GM18520 (cell line): Measurements from ENCODE around the gene WRAP53.

Source experiments
- ATAC-seq: cut with Tn5 transposase; IDR thresholded peaks from one replicate; pipeline ENCODE4 v1.9.1; 2021; ENCODE audit not compliant: unreplicated experiment

WRAP53 gene

GRCh38 chr17:7740481-7741001 is 52.3 kb downstream of the WRAP53 start:
- no peak for ATAC-seq

GRCh38 chr17:7742729-7743128 is 54.5 kb downstream of the WRAP53 start:
- ATAC-seq: no peak

DNA sequence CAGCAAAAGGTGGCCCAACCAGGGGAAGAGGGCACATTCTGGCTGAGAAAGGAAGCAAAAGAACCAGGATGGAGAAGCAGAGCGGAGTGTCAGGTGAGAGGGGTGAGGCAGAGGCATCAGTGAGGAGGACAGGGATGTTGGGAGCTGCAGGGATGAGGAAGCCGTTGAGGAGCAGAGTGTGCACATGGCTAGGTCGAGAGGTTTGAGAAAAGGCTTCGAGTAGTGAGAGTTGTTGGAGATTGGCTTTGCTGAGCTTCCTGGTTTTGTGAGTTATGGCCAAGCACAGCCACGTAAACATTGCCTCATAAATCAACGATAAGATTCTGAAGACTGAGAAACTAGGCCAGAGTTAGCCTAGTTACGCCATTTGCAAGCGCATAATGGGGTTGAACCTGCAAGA is 56.1 kb downstream of the WRAP53 start:
- no peak for ATAC-seq

- no peak for ATAC-seq
Observed at GRCh38 chr17:7745748-7746470, 57.6 kb downstream of the WRAP53 start.

GRCh38 chr17:7747635-7748071 is 59.4 kb downstream of the WRAP53 start:
- no peak for ATAC-seq

- ATAC-seq: no peak
Observed at GRCh38 chr17:7748076-7748775, 59.9 kb downstream of the WRAP53 start.

DNA sequence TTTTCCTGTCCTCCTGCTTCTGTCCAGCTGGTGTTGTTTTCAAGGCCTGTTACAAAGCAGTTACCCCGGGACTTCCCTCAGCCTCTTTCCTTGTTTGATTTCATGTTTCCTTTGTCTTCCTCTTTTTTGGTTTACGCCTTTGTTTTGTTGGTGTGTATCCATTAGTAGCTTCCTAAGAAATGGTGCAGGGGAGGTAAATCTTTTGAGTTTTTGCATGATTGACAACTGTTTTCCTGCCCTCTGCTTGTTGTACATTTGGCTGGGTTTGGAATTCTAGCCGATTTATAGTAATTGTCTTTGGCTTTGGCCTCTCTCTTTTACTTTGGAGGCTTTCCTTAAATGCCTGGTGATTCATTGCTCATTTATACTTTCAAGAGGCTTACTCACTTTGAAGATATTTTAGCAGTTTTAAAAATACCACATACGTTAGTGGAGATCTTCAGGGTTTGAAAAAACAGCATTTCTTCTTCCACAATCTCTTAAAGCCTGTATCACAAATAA is 62.1 kb downstream of the WRAP53 start:
- ATAC-seq: no peak
